Measurements from ENCODE around the gene E2F8.

DNA sequence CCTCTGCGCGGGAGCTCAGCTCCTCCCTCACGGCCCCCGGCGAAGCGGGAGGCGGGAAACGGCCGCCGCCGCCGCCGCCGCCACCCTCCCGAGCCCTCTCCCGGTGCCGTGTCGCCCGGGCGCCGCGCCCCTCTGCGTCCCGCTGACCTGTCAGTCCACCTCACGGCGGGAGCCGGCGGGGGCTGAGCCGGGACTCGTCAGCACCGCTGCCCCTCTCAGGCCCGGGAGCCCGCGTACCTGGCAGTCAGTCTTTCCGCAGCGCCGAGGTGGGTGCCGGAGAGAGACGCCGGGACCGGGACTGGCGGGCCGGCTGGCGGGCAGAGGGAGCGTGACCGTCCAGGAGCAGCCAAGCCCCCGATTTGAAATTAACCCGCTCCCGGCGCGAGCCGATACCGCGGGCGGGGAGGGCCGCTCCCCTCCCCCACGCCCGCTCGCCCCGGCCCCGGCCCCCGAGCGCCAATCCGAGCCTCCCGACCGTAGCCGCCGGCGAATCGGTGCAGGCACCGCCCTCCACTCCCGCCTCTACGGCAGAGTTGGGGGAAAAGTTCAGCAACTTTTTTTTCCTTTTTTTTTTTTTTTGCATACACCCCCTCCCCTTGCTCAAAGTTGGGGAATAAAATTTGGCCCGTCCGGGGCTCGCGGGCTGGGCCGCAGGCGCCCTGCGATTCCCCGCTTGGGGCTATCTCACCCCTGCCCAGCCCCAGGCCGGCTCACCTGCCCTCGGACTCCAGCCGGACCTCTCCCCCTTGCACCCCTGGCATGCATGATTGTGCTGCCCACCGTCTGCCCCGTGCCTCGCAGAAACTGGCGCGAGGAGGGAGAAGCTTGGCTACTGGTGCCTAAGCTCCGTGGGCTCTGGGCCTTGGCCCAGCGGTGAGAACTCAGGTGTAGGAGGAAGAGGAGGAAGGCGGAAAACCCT lies 774 bp upstream of the E2F8 start:
- TF ChIP-seq, protein P1, sequence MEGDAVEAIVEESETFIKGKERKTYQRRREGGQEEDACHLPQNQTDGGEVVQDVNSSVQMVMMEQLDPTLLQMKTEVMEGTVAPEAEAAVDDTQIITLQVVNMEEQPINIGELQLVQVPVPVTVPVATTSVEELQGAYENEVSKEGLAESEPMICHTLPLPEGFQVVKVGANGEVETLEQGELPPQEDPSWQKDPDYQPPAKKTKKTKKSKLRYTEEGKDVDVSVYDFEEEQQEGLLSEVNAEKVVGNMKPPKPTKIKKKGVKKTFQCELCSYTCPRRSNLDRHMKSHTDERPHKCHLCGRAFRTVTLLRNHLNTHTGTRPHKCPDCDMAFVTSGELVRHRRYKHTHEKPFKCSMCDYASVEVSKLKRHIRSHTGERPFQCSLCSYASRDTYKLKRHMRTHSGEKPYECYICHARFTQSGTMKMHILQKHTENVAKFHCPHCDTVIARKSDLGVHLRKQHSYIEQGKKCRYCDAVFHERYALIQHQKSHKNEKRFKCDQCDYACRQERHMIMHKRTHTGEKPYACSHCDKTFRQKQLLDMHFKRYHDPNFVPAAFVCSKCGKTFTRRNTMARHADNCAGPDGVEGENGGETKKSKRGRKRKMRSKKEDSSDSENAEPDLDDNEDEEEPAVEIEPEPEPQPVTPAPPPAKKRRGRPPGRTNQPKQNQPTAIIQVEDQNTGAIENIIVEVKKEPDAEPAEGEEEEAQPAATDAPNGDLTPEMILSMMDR (IDR thresholded peaks at IDR 0.05) = no peak
- no peak for TF ChIP-seq EZH2 (IDR thresholded peaks at IDR 0.05; ENCODE audit: borderline replicate concordance, insufficient read depth, low read depth, low read length, poor library complexity, severe bottlenecking)

Data from B cell (primary cell).